Endothelial cell (in vitro differentiated cells): Measurements from ENCODE around the gene ATP10B. TPM values are rescaled to one million over a fixed set of nuclear protein-coding genes. Genes with fewer than 3 reads are reported as not detected.

Experiments used
- DNase-seq: peaks from one replicate; pipeline ENCODE4 v3.0.0; 2021; ENCODE audit warnings: low spot score
- H3K27ac Mint-ChIP-seq: one replicate; pipeline ENCODE4 v1.8.0; 2021; ENCODE audit warnings: mixed read lengths, inconsistent platforms; ENCODE audit not compliant: unreplicated experiment
- H3K27me3 Mint-ChIP-seq: one replicate; pipeline ENCODE4 v1.8.0; 2021; ENCODE audit warnings: mild to moderate bottlenecking, moderate library complexity, mixed read lengths, inconsistent platforms; ENCODE audit not compliant: unreplicated experiment
- H3K36me3 Mint-ChIP-seq: one replicate; pipeline ENCODE4 v1.8.0; 2021; ENCODE audit warnings: mild to moderate bottlenecking, low read depth, mixed read lengths, inconsistent platforms; ENCODE audit not compliant: unreplicated experiment
- H3K4me1 Mint-ChIP-seq: one replicate; pipeline ENCODE4 v1.8.0; 2021; ENCODE audit warnings: mild to moderate bottlenecking, mixed read lengths, inconsistent platforms; ENCODE audit not compliant: unreplicated experiment
- H3K4me3 Mint-ChIP-seq: one replicate; pipeline ENCODE4 v1.8.0; 2021; ENCODE audit warnings: mild to moderate bottlenecking, mixed read lengths, inconsistent platforms; ENCODE audit not compliant: unreplicated experiment
- H3K9me3 Mint-ChIP-seq: one replicate; pipeline ENCODE4 v1.8.0; 2021; ENCODE audit warnings: mixed read lengths, inconsistent platforms; ENCODE audit not compliant: unreplicated experiment
- CTCF ChIP-seq: fragments of 200-600 bp; sonication (generic); IDR thresholded peaks from one replicate; pipeline ENCODE4 v1.5.0; 2021; ENCODE audit warnings: antibody characterized with exemption; ENCODE audit not compliant: unreplicated experiment
- total RNA-seq: library from RNA; stranded (reverse); fragmentation: NEBNext Ultra II Directional; extraction: Animal tissue kit (Norgen Biotek cat#: 25700); gene quantifications from one replicate; pipeline ENCODE4 v1.2.1, GENCODE V29; 2021; ENCODE audit not compliant: unreplicated experiment

The ATP10B gene
- total RNA-seq, 1 donor from 2014 or later: not detected

GRCh38 chr5:160697281-160697680, 154.7 kb downstream of the ATP10B start:
- H3K27me3 Mint-ChIP-seq: no peaks in the 10 kb centered on the region
- no peaks in the 10 kb centered on the region for H3K9me3 Mint-ChIP-seq
- peaks cover 7% of the 10 kb centered on the region for H3K4me1 Mint-ChIP-seq
- H3K4me3 Mint-ChIP-seq: no peak overlapping the region
- no peak for DNase-seq
- no peak overlapping the region for H3K27ac Mint-ChIP-seq
- TF ChIP-seq CTCF: no peak
- no peaks in the 10 kb centered on the region for H3K36me3 Mint-ChIP-seq

GRCh38 chr5:160694896-160695295, 157.1 kb downstream of the ATP10B start:
- no peaks in the 10 kb centered on the region for H3K9me3 Mint-ChIP-seq
- TF ChIP-seq CTCF: no peak
- no peaks in the 10 kb centered on the region for H3K36me3 Mint-ChIP-seq
- H3K4me3 Mint-ChIP-seq: no peak overlapping the region
- no peak for DNase-seq
- no peaks in the 10 kb centered on the region for H3K27me3 Mint-ChIP-seq
- H3K4me1 Mint-ChIP-seq: peaks cover 7% of the 10 kb centered on the region
- H3K27ac Mint-ChIP-seq: no peak overlapping the region

GRCh38 chr5:160693831-160694465, 158.1 kb downstream of the ATP10B start:
- Mint-ChIP-seq H3K27ac (no peak overlapping the region), H3K4me3 (no peak overlapping the region)
- no peak for DNase-seq

GRCh38 chr5:160692271-160692670, 159.7 kb downstream of the ATP10B start:
- Mint-ChIP-seq H3K4me1 (peaks cover 7% of the 10 kb centered on the region), H3K27me3 (no peaks in the 10 kb centered on the region)

More at GRCh38 chr5:160693831-160694465, 158.1 kb downstream of the ATP10B start:
- peaks cover 7% of the 10 kb centered on the region for H3K4me1 Mint-ChIP-seq
- no peaks in the 10 kb centered on the region for H3K27me3 Mint-ChIP-seq
- no peak for TF ChIP-seq CTCF
- H3K9me3 Mint-ChIP-seq: no peaks in the 10 kb centered on the region
- H3K36me3 Mint-ChIP-seq: no peaks in the 10 kb centered on the region

More at GRCh38 chr5:160692271-160692670, 159.7 kb downstream of the ATP10B start:
- DNase-seq: no peak
- H3K36me3 Mint-ChIP-seq: no peaks in the 10 kb centered on the region
- H3K9me3 Mint-ChIP-seq: no peaks in the 10 kb centered on the region
- no peak overlapping the region for H3K27ac Mint-ChIP-seq
- no peak overlapping the region for H3K4me3 Mint-ChIP-seq
- no peak for TF ChIP-seq CTCF
